Stimulated activated CD4-positive, alpha-beta T cell treated with anti-CD3 and anti-CD28 coated beads, Interleukin-12 subunit alpha, Interleukin-12 subunit beta, amount 100 ng/mL, for 4 hours (primary cell): ENCODE data around the gene WDR82.

Source experiments
- DNase-seq: peaks from one replicate; pipeline ENCODE4 v3.0.0-alpha.2; 2020

WDR82 gene

DNA sequence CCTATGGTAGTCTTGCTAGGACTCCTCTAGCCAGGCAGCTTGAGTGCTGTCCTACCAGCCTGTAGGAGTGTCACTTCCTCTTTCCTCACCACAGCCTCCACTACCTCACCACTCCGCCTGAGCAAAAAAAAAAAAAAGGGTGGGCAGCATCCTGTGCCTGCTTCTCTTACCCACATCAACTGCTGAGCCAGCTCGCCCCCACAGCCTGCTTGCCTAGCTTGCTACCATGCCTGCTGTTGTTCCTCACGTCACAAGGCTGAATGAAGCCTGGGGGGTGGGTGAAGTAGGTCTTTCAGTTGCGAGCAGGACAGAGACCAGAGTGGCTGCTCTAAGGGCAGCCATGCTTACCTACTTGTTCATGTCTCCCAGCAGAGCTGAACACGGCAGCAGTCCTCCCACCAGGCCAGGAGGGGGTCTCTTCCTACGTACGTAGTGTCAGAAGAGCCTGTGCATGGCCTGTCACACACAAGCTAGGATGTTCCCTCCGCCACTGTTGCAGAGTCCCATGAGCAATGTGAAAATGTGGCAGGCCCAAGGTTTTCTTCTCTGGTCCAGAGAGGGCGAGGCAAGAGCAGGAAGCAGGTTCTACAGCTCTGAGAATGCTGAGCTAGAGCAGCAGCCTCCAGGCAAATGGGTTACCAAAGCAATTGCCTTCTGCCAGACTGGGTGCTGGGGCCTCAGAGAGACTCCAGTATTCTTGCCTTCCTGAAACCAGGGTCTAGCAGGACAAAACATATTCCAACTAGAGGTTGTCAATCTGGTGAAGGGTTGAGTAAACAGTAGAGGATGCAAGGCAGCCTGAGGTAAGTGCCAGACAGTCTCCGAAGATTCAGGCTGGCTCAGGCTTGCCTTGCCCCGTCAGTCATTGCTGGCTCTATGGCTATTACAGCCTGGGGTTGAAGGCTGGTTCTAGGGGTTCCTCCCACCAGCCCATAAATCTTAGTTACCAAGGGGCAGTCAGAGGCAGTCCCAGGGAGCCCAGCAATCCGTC lies 24.8 kb downstream of the WDR82 start:
- DNase-seq: peak; percentile 71

DNA sequence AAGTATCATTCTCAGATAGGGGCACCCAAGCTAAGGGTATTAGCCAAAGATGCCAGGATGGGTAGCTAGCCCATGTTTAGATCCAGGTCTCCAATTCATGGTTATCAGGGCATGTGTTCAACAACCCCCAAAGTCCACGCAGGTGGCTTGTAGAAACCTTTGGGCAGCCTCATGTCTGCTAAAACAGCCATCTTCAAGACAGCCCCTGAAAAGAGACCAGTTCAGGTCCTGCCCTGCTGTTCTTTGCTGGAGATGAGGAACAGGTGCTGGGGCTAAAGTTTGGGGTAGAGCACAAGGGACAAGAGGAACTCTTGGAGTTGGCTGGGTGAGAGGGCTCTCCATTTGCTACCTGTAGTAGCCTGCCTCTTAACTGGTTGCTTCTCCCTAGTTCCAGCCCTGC lies 28.3 kb downstream of the WDR82 start:
- DNase-seq: no peak

DNA sequence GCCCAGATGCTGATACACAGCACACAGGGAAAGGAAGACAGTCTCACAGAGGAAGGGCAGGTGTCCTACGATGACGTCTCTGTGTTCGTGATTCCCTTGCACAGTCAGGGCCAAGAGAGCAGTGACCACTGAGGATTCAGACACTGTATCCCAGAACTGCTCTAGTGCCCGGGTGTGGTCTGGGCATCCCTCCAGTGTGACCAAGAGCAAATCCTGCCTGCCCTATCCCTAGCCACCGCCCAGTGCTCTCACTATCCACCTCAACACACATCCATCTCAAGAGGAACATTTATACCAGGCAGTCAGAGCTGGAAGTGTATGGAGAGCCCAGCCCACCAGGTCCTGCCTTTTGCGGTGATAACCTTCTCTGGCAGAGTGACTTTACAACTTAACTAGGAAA lies 28.8 kb downstream of the WDR82 start:
- no peak for DNase-seq

DNA sequence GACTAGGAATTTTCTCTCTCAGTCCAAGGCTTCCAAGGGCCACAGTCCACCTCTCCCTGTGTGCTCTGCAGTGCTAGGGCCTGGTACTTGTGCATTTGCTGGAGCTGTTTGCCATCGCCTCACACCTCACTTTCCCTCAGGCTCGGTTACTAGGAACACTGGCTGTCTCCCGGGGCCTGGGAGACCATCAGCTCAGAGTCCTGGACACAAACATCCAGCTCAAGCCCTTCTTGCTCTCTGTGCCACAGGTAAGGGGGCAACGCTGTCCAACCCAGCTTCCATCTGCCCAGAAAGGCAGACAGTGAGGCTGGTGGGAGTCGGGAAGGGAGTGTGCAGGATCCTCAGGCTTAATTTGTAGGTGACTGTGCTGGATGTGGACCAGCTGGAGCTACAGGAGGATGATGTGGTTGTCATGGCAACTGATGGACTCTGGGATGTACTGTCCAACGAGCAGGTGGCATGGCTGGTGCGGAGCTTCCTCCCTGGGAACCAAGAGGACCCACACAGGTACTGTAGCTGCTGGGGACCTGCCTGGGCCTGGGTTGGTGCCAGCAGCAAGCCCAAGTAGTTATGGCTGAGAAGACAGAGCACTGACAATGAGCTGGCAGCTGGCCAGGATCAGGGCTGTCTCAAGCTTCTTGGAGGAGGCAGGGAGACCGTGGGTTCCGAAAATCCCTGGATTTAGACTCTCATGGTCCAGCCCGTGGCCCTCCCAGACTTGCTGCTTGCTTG lies 29.5 kb downstream of the WDR82 start:
- DNase-seq: no peak

DNA sequence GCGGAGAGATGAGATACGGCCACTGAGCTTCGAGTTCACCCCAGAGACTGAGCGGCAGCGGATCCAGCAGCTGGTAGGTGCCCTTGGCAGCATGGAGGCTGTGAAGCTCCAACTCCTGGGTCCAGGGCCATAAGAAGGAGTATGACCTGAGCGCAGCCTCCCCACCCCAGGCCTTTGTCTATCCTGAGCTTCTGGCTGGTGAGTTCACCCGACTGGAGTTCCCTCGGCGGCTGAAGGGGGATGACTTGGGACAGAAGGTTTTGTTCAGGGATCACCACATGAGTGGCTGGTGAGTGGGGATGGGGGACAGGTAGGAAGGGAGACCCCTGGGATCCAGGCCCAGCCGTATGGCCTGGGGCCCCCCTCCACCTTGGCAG lies 30.3 kb downstream of the WDR82 start:
- DNase-seq: no peak

DNA sequence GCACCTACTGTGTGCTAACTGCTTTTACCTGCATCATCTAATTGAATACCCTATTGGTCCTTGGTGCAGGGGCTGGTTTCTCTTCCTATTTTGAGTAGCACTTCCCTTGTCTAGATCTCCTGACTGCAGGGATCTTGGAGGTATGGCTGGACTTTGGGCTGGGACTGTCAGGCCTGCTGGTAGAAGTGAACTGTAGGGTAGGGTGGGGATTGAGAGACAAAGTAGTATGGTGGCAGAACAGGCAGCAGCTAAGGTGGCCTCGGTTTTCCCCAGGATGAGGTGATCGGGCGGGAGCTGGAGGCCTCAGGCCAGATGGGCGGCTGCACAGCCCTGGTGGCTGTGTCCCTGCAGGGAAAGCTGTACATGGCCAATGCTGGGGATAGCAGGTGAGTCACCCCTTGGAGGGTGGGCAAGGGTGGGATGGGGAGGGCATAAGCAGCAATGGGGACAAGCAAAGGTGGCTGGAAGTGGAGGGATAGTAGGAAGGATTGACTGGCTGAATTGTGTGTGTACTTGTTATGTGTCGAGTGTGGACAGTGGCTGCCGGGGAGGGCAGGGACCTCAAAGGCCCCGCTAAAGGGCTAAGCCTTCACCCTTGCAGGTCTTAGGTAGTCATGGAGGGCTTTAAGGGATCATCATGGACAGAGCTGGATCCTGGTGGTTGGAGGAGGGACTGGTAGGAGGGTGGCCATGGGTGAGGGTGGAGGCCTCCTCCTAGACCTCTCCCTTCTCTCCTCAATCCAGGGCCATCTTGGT lies 30.9 kb downstream of the WDR82 start:
- DNase-seq: no peak

DNA sequence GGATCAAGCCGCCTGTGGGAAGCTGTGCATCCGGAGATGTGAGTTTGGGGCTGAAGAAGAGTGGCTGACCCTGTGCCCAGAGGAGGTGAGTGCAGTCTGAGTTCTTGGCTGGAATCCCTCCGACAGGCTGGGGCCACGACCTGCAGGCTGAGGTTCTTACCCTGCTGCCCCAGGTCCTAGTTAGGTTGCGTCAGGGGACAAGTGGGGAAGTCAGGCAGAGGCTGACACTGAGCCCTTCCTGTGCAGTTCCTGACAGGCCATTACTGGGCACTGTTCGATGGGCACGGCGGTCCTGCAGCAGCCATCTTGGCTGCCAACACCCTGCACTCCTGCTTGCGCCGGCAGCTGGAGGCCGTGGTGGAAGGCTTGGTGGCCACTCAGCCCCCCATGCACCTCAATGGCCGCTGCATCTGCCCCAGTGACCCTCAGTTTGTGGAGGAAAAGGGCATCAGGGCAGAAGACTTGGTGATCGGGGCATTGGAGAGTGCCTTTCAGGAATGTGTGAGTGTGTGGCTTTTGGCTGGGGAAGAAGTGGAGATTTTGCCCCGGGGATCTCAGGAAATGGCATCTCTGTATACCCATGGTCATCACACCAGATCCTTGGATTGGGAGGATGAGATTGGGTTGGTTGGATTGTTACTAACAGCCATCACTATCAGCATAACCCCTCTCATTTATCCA lies 31.6 kb downstream of the WDR82 start:
- DNase-seq: no peak

DNA sequence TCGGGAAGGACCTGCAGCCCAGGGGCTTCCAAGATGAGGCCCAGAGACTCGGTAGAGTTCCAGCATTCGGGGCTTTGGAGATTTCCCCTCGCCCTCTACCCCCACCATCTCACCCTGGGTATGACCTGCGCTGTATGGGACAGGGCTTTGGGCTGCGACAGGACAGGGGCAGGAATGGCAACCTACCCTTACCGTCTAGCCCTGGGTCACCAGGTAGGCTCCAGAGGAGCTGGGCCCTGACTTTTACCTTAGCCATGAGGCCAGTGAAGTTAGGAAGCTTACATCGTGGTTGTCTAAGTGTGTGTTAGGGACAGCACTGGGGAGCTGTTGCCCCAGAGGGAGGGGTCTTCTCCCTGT lies 32.2 kb downstream of the WDR82 start:
- no peak for DNase-seq

DNA sequence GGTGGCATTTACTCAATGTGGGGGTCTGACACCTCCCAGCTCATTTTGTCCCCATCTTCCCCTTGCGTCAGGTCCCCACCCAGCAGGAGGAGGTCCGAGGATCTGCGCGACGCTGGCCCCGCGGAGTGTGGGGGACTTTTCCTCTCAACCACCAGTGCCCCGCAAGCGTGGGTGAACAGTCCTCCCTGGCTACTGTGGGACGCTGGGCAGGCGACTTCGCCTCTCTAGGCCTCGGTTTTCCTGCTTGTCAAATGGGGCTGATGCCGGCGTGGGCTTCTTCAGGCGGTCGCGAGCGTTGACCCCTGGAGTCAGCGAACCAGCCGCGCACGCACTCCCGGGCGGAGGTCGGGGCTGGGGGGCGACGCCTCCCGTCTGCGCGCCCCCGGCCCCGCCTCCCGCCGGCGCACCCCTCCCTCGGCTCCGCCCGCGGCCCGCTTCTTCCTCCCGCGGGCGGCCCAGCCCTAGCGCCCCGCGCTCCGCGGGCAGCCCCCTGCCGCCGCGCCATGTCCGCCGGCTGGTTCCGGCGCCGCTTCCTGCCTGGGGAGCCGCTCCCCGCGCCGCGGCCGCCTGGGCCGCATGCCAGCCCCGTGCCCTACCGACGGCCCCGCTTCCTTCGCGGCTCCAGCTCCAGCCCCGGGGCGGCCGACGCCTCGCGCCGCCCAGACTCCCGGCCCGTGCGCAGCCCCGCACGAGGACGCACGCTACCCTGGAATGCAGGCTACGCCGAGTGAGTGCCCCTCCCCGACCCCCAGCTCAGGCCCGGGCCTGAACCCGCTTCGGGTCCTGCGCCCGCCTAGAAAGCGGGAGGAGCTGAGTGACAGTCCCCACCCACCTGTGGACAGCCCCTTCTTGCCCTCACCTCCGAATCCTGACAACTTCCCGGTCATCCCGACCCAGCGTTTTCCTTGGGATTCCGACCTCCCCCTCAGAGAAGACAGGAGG lies 32.9 kb downstream of the WDR82 start, which contains the start of gene PPM1M:
TSS of gene PPM1M (plus strand) at position 438 of the 942 bp plus-strand sequence. CDS start at position 504, 66 bp downstream.
- peak; percentile 50 for DNase-seq

DNA sequence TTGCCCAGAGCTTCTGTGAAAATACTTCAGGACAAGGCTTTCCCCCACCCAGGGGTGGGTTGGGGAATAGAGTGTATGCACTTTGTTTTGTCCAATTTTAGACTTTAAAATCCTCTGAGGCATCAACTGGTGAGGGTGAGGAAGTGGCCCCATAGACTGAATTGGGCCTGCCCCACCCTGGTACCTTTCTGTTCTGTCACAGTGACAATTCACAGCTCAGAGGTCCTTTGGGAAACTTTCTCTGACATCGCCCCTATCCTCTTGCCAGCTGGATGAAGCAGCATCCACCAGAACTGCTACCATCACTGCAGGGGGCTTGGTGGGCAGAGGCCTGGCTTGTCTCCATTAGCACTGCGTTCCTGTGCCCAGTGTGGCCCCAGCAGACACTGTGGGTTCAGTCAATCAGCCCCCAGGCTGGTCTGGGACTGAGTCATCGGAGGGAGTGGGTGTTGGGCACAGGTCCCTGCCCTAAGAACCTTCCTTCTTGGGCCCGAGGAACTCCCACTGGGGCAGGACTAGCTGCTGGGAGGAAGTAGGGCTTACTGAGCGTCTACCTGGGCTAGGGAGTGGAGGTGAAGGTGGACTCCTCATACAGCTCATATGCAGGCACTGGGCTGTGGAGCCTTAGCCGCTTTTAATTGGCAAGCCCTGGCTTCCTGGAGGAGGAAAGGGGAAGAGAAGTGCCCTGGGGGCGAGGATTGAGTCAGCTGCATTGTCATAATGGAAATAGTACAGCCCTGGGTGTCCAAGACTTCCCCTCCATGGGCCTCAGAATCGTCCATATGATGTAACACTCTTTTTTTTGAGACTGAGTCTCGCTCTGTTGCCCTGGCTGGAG lies 34.4 kb downstream of the WDR82 start:
- no peak for DNase-seq

DNA sequence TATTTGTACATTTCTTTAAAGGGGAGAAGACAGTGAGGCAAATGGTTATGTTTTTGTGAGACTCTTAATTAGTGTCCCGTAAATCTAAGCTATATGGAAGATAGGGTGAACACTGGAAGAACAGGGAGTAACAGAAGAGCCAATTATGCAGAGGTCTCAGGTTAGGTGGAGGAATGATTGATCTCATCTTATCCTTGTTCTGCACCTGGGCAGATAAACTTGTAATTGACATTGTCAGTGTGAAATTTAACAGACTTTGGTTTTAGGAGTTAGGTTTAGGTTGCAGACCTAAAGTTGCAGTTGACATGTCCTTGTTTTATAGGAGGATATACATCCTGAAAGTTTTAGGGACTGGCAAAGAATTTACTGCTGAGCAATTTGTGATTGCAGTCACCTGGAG lies 36.4 kb downstream of the WDR82 start:
- DNase-seq: no peak

DNA sequence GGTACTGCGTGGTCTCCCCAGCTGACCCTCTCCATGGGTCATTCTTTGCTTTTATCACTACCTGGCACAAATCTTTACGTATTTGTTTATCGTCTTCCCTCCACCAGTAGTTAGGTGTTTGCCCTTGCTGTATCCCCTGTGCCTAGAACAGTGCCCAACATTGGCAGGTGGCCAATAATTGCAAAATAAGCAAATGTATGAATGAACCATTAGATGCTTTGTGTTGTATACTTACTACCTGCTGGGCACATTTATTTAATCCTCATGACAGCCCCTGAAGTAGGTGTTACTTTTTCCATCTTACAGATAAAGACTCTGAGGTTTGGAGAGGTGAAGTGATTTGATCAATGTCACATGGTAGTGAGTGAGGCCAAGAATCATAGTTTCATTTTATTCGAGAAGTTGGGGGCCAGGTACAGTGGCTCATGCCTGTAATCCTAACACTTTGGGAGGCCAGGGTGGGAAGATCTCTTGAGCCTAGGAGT lies 37.5 kb downstream of the WDR82 start:
- no peak for DNase-seq

DNA sequence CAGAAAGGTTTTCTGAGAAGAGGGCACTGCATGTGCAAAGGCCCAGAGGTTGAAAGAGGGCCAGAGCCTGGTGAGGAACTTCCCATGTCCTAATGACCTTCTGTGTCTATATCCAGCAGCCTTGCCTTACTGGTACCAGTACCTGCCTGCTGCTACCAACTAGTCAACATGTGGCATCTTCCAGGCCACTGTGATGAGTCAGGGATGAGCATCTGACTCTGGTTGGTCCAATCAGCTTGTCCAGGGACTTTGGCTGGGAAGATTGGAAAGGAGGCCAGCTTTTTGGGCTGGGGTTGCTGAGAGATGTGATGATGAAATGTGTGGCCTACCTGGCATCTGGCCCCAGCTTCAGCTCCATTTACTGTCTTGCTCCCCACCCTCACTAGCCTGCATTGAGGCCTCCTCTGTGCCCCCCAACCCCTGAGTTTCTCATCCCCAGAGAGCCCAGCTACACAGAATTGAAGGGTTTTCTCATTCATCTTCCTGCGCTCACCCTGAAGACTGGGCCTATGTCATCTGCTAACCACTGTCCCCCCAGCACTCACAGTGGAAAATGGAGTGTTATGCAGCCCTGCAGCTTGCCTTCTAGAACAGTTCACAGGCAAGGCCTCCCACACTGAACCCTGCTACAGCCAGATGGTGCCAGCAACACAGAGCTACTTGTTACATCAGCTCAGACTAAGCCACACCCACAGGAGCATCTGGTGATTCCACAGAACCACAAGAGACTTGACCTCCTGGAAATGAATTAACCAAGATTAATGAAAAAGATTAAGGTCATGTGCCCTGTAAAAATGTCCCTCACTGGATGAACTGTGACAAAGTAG lies 38.2 kb downstream of the WDR82 start:
- DNase-seq: no peak

DNA sequence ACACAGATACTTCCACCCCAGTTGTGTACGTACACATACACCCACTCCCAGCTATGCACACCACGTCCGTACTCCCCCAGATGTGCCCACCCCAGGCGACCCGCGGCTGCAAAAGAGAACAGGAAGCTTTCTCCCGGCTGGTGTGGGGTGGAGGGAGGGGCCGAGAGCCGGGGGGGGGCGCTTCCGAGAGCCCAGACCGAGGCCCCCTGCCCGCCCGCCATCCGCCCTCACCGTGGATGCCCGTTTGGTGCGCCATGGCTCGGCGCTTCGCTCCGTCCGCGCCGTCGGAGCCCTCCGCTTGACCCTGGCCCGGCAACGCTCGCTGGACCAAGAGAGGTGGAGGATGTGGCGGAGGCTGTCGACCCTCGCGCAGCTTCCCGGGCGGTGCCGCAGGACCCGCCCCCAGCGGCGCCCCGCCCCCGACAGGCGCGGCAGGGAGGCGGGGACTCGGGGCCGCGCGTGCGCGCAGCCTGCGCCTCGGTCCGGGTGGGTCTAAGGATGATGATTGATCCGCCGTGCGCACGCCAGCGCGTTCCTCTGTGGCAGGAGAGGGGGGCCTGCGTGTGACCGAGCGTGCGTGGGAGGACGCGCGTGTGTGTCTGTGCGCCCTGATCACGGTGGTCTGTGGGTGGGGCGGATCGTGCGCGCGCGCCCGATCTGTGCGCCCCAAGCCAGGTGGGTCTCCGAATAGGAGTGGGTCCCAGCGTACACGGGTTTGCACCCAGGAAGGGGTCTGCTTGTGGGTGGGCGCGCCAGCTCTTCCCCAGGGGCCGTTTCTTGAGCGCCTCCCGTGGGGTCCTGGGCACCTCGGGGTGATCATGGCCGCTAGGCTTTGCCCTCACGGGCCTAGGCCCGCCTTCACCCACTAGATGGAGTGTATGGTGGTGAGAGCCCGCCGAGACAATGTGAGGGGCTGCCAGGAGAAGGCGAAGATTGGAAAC lies 39.4 kb downstream of the WDR82 start, which contains the start of gene TWF2:
TSS of gene TWF2 (minus strand) at position 398 of the 941 bp plus-strand sequence. CDS start at position 256, 142 bp downstream.
- DNase-seq: peak; percentile 86

DNA sequence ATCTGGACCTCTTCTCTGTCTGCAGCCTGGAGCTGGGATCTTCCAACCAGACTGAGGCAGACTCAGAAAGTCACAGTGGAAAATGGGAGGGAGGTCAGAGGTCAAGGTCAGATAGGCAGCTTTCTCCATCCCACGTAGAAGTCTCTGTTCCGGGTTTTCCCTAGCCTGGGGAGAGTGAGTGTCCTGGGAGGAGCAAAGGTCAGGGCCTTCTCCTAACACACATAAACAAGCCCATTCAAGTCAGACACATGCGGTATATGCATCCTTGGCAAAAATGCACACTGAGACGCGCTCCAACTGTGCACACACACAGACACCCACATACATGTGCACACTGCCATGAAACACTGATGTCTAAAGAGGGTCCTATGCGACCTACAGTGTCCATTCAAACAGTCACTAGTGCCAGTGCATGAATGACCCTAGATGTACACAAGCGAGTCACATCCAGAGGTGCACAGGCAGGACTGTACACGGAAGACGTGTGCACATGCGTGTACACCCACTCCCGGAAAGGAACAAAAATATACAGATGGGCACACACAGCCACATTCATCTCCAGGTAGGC lies 40.2 kb downstream of the WDR82 start:
- DNase-seq: no peak

DNA sequence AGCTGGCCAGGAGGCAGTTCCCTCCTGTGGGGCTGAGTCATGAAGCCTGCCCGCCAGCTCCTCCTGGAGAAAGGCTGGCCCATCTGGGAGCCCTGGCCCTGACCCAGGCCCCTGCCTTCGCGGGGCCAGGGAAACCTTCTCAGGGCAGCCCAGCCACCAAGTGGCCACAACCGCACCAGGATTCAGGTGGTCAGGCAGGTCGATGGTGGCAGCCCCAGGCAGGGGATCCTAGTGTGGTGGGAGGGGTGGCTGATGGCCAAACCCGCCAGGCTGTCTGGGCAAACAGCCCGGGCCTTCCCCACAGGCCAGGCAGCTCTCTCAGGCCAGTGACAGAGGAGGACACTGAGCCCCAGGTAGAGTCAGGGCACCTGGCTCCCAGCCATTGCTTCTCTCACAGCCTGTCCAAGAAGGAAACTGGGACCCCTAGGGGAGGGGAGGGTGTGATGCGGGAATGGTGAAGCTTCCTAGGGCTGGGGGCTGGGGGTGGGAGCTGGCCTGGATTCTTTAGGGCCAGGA lies 40.7 kb downstream of the WDR82 start:
- no peak for DNase-seq

DNA sequence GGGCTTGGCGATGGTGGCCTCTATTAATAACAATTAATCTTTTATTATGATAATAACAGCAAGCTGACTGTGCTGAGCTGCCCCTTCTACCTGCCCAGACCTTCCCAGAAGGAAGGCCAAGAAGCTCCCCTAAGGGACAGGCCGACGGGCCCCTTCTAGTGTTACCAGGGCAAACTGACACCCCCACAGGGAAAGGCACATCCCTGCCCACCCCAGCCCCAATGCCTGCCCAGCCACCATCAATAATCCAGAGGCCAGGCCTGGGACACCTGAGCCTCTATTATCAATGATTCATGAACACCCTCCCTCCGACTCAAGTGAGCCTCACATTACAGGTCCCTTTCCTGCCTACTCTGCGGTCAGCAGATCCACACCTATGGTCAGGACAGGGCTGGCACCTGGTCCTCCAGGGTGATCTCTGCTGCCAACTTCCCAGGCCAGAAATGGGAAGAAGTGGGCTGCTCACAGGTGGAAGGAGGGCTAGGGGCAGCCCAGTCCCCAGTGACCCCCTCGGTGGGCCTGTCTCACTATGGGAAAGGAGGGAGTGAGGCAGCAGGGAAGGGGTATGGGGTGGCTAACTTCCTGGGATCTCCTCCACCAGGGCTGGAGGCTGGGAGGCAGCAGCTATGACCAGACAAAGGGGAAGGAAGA lies 41.3 kb downstream of the WDR82 start:
- DNase-seq: no peak
